Body of pancreas (tissue), 4 donors: ENCODE measurements around the gene ARHGAP9.

ENCODE experiments used
- CTCF ChIP-seq, 7 experiments: fragments of 450-650 bp in 4 of 7; fragments of 200-600 bp in 3 of 7; sonication (generic) in 3 of 7; IDR thresholded peaks; one replicate each; pipeline ENCODE4 v1.5.1; 2016 to 2019; ENCODE audit warnings: antibody characterized with exemption in 7 of 7
- POLR2A ChIP-seq, 3 donors: fragments of 450-650 bp; IDR thresholded peaks; one replicate each; pipeline ENCODE4 v1.6.1; 2016; ENCODE audit warnings: antibody characterized with exemption in 3 of 3, mild to moderate bottlenecking in 2 of 3

DNA sequence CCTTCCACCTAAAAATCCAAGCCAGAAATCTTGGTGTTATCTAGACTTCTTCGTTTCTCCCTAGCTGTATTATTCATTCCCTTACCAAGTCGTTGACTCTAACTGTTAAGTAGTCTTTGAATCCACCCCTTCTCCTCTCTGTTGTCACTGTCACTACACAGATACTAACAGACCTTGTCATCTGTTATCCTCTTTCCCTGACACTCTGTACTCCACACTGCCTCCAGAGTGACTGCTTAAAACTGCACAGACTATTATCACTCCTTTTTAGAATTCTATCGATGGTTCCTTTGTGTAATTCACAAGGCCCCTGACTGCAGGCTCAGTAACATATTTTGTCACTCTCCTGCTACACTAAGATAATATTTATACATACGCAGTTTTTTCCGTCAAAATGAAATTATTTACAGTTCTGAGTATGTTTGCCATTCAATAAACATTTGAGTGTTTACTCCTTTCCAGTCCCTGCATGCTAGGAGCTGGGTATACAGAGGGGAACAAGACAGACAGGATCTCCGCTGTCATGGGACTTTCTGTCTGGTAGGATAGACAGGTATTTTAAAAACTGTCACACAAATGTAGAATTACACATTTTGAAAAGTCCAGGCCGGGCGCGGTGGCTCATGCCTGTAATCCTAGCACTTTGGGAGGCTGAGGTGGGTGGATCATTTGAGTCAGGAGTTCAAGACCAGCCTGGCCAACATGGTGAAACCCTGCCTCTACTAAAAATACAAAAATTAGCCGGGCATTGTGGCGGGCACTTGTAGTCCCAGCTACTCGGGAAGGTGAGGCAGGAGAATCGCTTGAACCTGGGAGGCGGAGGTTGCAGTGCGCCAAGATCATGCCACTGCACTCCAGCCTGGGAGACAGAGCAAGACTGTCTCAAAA lies 12.0 kb upstream of the ARHGAP9 start:
- no peak for TF ChIP-seq CTCF (IDR thresholded peaks at IDR 0.05)
- TF ChIP-seq POLR2A (IDR thresholded peaks at IDR 0.05): no peak
